WTC11 (cell line): ENCODE data around the gene MAP3K5. TPM values are rescaled to one million over a fixed set of nuclear protein-coding genes. Genes with fewer than 3 reads are reported as not detected.

Experiments
- ATAC-seq: fragments of 200-7000 bp; cut with Tn5 transposase; 2 replicates; pipeline ENCODE4 v1.10.0; 2021; ENCODE audit warnings: mild to moderate bottlenecking, moderate library complexity
- CTCF ChIA-PET: fragments of 300-600 bp; sonication (Branson Sonifier 250); formaldehyde crosslinking; loops from one replicate; lab custom pipeline; 2021; ENCODE audit warnings: antibody characterized with exemption; lab: Charles Lee
- POLR2A ChIA-PET: fragments of 350-600 bp; sonication (Branson Sonifier 250); formaldehyde crosslinking; loops from one replicate; lab custom pipeline; 2021; ENCODE audit warnings: antibody characterized with exemption; lab: Charles Lee
- DNase-seq: peaks from one replicate; pipeline ENCODE4 v3.0.0; 2021; ENCODE audit warnings: low spot score
- H3K27ac Mint-ChIP-seq: 2 replicates; pipeline ENCODE4 v1.8.0; 2021; ENCODE audit warnings: mixed read lengths
- H3K27me3 Mint-ChIP-seq: 2 replicates; pipeline ENCODE4 v1.8.0; 2021; ENCODE audit warnings: low read depth, mild to moderate bottlenecking, moderate library complexity, mixed read lengths
- H3K36me3 Mint-ChIP-seq: 2 replicates; pipeline ENCODE4 v1.8.0; 2021; ENCODE audit warnings: mixed read lengths
- H3K4me1 Mint-ChIP-seq: 2 replicates; pipeline ENCODE4 v1.8.0; 2022; ENCODE audit warnings: mixed read lengths
- H3K4me3 Mint-ChIP-seq: 2 replicates; pipeline ENCODE4 v1.8.0; 2021; ENCODE audit warnings: mild to moderate bottlenecking, moderate library complexity, mixed read lengths
- H3K9me3 Mint-ChIP-seq: 2 replicates; pipeline ENCODE4 v1.8.0; 2021; ENCODE audit warnings: mixed read lengths
- ARID4B ChIP-seq: sonication (generic); formaldehyde crosslinking; IDR thresholded peaks from 2 replicates; pipeline ENCODE4 v1.8.0; 2023; ENCODE audit warnings: missing genetic modification reagents, mild to moderate bottlenecking, borderline replicate concordance
- CBFB ChIP-seq: sonication (generic); formaldehyde crosslinking; IDR thresholded peaks from 2 replicates; pipeline ENCODE4 v1.8.1; 2022; ENCODE audit warnings: mild to moderate bottlenecking, low read depth, missing genetic modification reagents
- CREB1 ChIP-seq: sonication (generic); formaldehyde crosslinking; IDR thresholded peaks from 2 replicates; pipeline ENCODE4 v1.8.0; 2023; ENCODE audit warnings: mild to moderate bottlenecking, missing genetic modification reagents
- CREM ChIP-seq: sonication (generic); formaldehyde crosslinking; IDR thresholded peaks from 2 replicates; pipeline ENCODE4 v1.8.1; 2022; ENCODE audit warnings: mild to moderate bottlenecking, missing genetic modification reagents, moderate library complexity
- E2F1 ChIP-seq: sonication (generic); formaldehyde crosslinking; IDR thresholded peaks from 2 replicates; pipeline ENCODE4 v1.8.0; 2022; ENCODE audit warnings: mild to moderate bottlenecking, missing genetic modification reagents
- E2F4 ChIP-seq: sonication (generic); formaldehyde crosslinking; IDR thresholded peaks from 2 replicates; pipeline ENCODE4 v1.8.1; 2022; ENCODE audit warnings: low read depth, mild to moderate bottlenecking, moderate library complexity, missing genetic modification reagents, borderline replicate concordance
- E2F5 ChIP-seq: sonication (generic); formaldehyde crosslinking; IDR thresholded peaks from 2 replicates; pipeline ENCODE4 v1.8.1; 2022; ENCODE audit warnings: mild to moderate bottlenecking, moderate library complexity, missing genetic modification reagents
- IRF2 ChIP-seq: sonication (generic); formaldehyde crosslinking; IDR thresholded peaks from 2 replicates; pipeline ENCODE4 v1.8.0; 2022; ENCODE audit warnings: low read depth, missing genetic modification reagents, borderline replicate concordance
- JUN ChIP-seq: sonication (generic); formaldehyde crosslinking; IDR thresholded peaks from 2 replicates; pipeline ENCODE4 v1.8.0; 2023; ENCODE audit warnings: mild to moderate bottlenecking, missing genetic modification reagents
- MAX ChIP-seq: sonication (generic); formaldehyde crosslinking; IDR thresholded peaks from 2 replicates; pipeline ENCODE4 v1.8.0; 2022; ENCODE audit warnings: mild to moderate bottlenecking, missing genetic modification reagents
- MXD4 ChIP-seq: fragments of 250-450 bp; sonication (Bioruptor Pico); IDR thresholded peaks from 2 replicates; pipeline ENCODE4 v1.8.0; 2021; ENCODE audit warnings: mild to moderate bottlenecking, moderate library complexity, borderline replicate concordance
- NR2C2 ChIP-seq: sonication (generic); formaldehyde crosslinking; IDR thresholded peaks from 2 replicates; pipeline ENCODE4 v1.8.0; 2022; ENCODE audit warnings: mild to moderate bottlenecking, missing genetic modification reagents
- PRDM15 ChIP-seq: sonication (generic); formaldehyde crosslinking; IDR thresholded peaks from 2 replicates; pipeline ENCODE4 v1.8.0; 2022; ENCODE audit warnings: missing genetic modification reagents
- PREB ChIP-seq: sonication (generic); formaldehyde crosslinking; IDR thresholded peaks from 2 replicates; pipeline ENCODE4 v1.8.1; 2022; ENCODE audit warnings: mild to moderate bottlenecking, missing genetic modification reagents, moderate library complexity, borderline replicate concordance
- PRRX2 ChIP-seq: fragments of 250-450 bp; sonication (Bioruptor Pico); IDR thresholded peaks from 2 replicates; pipeline ENCODE4 v1.8.0; 2021; ENCODE audit warnings: mild to moderate bottlenecking
- RORB ChIP-seq: fragments of 250-450 bp; sonication (Bioruptor Pico); IDR thresholded peaks from 2 replicates; pipeline ENCODE4 v1.9.0; 2021; ENCODE audit warnings: mild to moderate bottlenecking
- SMAD4 ChIP-seq: sonication (generic); formaldehyde crosslinking; IDR thresholded peaks from 2 replicates; pipeline ENCODE4 v1.8.0; 2022; ENCODE audit warnings: mild to moderate bottlenecking, missing genetic modification reagents
- ZBTB21 ChIP-seq: sonication (generic); formaldehyde crosslinking; IDR thresholded peaks from 2 replicates; pipeline ENCODE4 v1.8.1; 2023; ENCODE audit warnings: mild to moderate bottlenecking, missing genetic modification reagents, borderline replicate concordance
- ZNF121 ChIP-seq: sonication (generic); formaldehyde crosslinking; IDR thresholded peaks from 2 replicates; pipeline ENCODE4 v1.8.0; 2023; ENCODE audit warnings: missing genetic modification reagents
- ZNF263 ChIP-seq: sonication (generic); formaldehyde crosslinking; IDR thresholded peaks from 2 replicates; pipeline ENCODE4 v1.8.1; 2022; ENCODE audit warnings: low read depth, mild to moderate bottlenecking, moderate library complexity, missing genetic modification reagents
- ZNF317 ChIP-seq: sonication (generic); formaldehyde crosslinking; IDR thresholded peaks from 2 replicates; pipeline ENCODE4 v1.8.1; 2023; ENCODE audit warnings: low read depth, mild to moderate bottlenecking, moderate library complexity, missing genetic modification reagents, borderline replicate concordance
- ZNF396 ChIP-seq: fragments of 250-450 bp; sonication (Bioruptor Pico); IDR thresholded peaks from 2 replicates; pipeline ENCODE4 v1.8.0; 2021; ENCODE audit warnings: mild to moderate bottlenecking, moderate library complexity, borderline replicate concordance
- ZNF423 ChIP-seq: fragments of 250-450 bp; sonication (Bioruptor Pico); IDR thresholded peaks from 2 replicates; pipeline ENCODE4 v2.1.2; 2022; ENCODE audit warnings: mild to moderate bottlenecking, moderate library complexity
- total RNA-seq: library from RNA; stranded (reverse); gene quantifications from 3 replicates; pipeline ENCODE4 v1.2.3, GENCODE V29; 2021

Gene MAP3K5
- total RNA-seq, 1 experiment from 2014 or later = 1.6 TPM

GRCh38 chr6:136553166-136553787 lies 239.0 kb downstream of the MAP3K5 start:
- ChIA-PET POLR2A (interaction anchor here (0.6 kb wide), 1 partner anchor 306 kb away, joined by 7 read pairs; no protein-coding TSS in a partner anchor), CTCF (no interaction called here)
- Mint-ChIP-seq H3K36me3 (no peaks in the 10 kb centered on the region), H3K4me1 (peaks cover 15% of the 10 kb centered on the region), H3K9me3 (no peaks in the 10 kb centered on the region), H3K4me3 (no peak overlapping the region), H3K27me3 (peaks cover 38% of the 10 kb centered on the region), H3K27ac (no peak overlapping the region)
- no peak for ATAC-seq
- TF ChIP-seq ZNF263 (CRISPR knock-in tag) = no peak
- TF ChIP-seq NR2C2 (CRISPR knock-in tag) = no peak
- no peak for TF ChIP-seq MAX (CRISPR knock-in tag)
- no peak for TF ChIP-seq JUN (CRISPR knock-in tag)
- TF ChIP-seq E2F4 = no peak
- DNase-seq = no peak

GRCh38 chr6:136552054-136552453 lies 240.2 kb downstream of the MAP3K5 start:
- ATAC-seq (no peak), DNase-seq (no peak)
- peaks cover 38% of the 10 kb centered on the region for H3K27me3 Mint-ChIP-seq
- no peak overlapping the region for H3K27ac Mint-ChIP-seq
- ChIA-PET POLR2A (no interaction called here), CTCF (interaction anchor here (3.8 kb wide), 1 partner anchor 25 kb away, joined by 70 read pairs; no protein-coding TSS in a partner anchor)
- H3K4me1 Mint-ChIP-seq = peaks cover 25% of the 10 kb centered on the region
- H3K9me3 Mint-ChIP-seq = no peaks in the 10 kb centered on the region
- H3K36me3 Mint-ChIP-seq = no peaks in the 10 kb centered on the region
- no peak overlapping the region for H3K4me3 Mint-ChIP-seq
- TF ChIP-seq ZNF317 (CRISPR knock-in tag) (no peak), SMAD4 (CRISPR knock-in tag) (no peak), E2F1 (CRISPR knock-in tag) (no peak), ZNF396 (CRISPR knock-in tag) (no peak), IRF2 (CRISPR knock-in tag) (no peak), E2F5 (CRISPR knock-in tag) (no peak), CREM (CRISPR knock-in tag) (no peak), CBFB (no peak), MXD4 (CRISPR knock-in tag) (no peak), PREB (CRISPR knock-in tag) (no peak), RORB (CRISPR knock-in tag) (no peak), CREB1 (CRISPR knock-in tag) (no peak), NR2C2 (CRISPR knock-in tag) (no peak), ZNF121 (CRISPR knock-in tag) (no peak), PRRX2 (CRISPR knock-in tag) (no peak), ZBTB21 (CRISPR knock-in tag) (no peak), ARID4B (CRISPR knock-in tag) (no peak), PRDM15 (CRISPR knock-in tag) (no peak), ZNF423 (CRISPR knock-in tag) (no peak)
